Endothelial cell of umbilical vein (primary cell): Measurements from ENCODE around the gene FBXL12.

Source experiments
- EZH2 ChIP-seq: IDR thresholded peaks from 2 replicates; pipeline ENCODE4 v1.6.1; 2012; ENCODE audit warnings: borderline replicate concordance, low read depth, mild to moderate bottlenecking, moderate library complexity, low read length, inconsistent platforms; ENCODE audit not compliant: severe bottlenecking
- POLR2A ChIP-seq: IDR thresholded peaks from 2 replicates; pipeline ENCODE4 v1.6.1; 2012; ENCODE audit warnings: low read depth, mild to moderate bottlenecking, control low read depth, low read length
- POLR2AphosphoS5 ChIP-seq: IDR thresholded peaks from 2 replicates; pipeline ENCODE4 v1.6.1; 2012; ENCODE audit warnings: low read depth, mild to moderate bottlenecking, control low read depth, low read length, moderate library complexity; ENCODE audit not compliant: insufficient read depth
- TF ChIP-seq, protein P1 (sequence below), 2 donors: IDR thresholded peaks; 1 replicate in 1 of 2; 2 replicates in 1 of 2; pipeline ENCODE4 v1.5.1; 2011; ENCODE audit warnings: low read length in 2 of 2, mild to moderate bottlenecking in 2 of 2, moderate library complexity in 2 of 2, control low read depth in 1 of 2, inconsistent platforms in 1 of 2, low read depth in 1 of 2; ENCODE audit not compliant: insufficient read depth in 1 of 2; ENCODE audit errors: extremely low read depth in 1 of 2

DNA sequence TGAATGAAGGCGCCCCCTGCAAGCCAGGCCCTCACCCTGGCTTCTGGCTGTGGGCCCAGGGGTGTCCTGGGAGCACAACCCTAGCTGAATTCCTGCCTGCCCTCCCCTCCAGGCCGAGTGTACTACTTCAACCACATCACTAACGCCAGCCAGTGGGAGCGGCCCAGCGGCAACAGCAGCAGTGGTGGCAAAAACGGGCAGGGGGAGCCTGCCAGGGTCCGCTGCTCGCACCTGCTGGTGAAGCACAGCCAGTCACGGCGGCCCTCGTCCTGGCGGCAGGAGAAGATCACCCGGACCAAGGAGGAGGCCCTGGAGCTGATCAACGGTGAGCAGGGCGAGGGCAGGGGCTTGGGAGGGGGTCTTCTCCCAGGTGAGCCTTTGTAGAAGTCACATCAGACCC is 19.4 kb upstream of the FBXL12 start:
- TF ChIP-seq, protein P1, sequence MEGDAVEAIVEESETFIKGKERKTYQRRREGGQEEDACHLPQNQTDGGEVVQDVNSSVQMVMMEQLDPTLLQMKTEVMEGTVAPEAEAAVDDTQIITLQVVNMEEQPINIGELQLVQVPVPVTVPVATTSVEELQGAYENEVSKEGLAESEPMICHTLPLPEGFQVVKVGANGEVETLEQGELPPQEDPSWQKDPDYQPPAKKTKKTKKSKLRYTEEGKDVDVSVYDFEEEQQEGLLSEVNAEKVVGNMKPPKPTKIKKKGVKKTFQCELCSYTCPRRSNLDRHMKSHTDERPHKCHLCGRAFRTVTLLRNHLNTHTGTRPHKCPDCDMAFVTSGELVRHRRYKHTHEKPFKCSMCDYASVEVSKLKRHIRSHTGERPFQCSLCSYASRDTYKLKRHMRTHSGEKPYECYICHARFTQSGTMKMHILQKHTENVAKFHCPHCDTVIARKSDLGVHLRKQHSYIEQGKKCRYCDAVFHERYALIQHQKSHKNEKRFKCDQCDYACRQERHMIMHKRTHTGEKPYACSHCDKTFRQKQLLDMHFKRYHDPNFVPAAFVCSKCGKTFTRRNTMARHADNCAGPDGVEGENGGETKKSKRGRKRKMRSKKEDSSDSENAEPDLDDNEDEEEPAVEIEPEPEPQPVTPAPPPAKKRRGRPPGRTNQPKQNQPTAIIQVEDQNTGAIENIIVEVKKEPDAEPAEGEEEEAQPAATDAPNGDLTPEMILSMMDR (IDR thresholded peaks at IDR 0.05; ENCODE audit: extremely low read depth in 1 of 2, insufficient read depth in 1 of 2, low read depth in 1 of 2, low read length in 2 of 2) = no peak
- TF ChIP-seq POLR2A = no peak
- no peak for TF ChIP-seq POLR2AphosphoS5
- no peak for TF ChIP-seq EZH2
